IMR-90 (cell line): ENCODE results near the gene EDN2. TPM values are rescaled to one million over a fixed set of nuclear protein-coding genes. Genes with fewer than 3 reads are reported as not detected.

ENCODE experiments used
- ATAC-seq: fragments of 200-7000 bp; cut with Tn5 transposase; 2 replicates; pipeline ENCODE4 v1.9.1; 2020; ENCODE audit warnings: low read depth, mild to moderate bottlenecking, moderate library complexity
- BruUV-seq: library from RNA; stranded (reverse); fragments of 400-500 nt; replicated peaks from 2 replicates; lab custom pipeline; 2021; lab: Mats Ljungman, UMichigan
- CTCF ChIA-PET: fragments of 300-600 bp; formaldehyde crosslinking; extraction: SDS; loops from one replicate; lab custom pipeline; 2021; ENCODE audit warnings: antibody characterized with exemption; lab: Yijun Ruan, JAX
- POLR2A ChIA-PET: fragments of 300-600 bp; sonication (Branson Sonifier 250); formaldehyde crosslinking; loops from one replicate; lab custom pipeline; 2022; ENCODE audit warnings: antibody characterized with exemption; ENCODE audit not compliant: unreplicated experiment; lab: Charles Lee
- DNase-seq: peaks from one replicate; pipeline ENCODE4 v3.0.0; 2013
- H2AFZ ChIP-seq: replicated peaks from 2 replicates; pipeline ENCODE3; 2013; ENCODE audit warnings: low read length, mild to moderate bottlenecking; ENCODE audit not compliant: poor library complexity
- H2AK5ac ChIP-seq: 2 replicates; pipeline ENCODE4 v1.6.1; 2013; ENCODE audit warnings: low read depth, low read length, inconsistent platforms
- H2AK9ac ChIP-seq: replicated peaks from 2 replicates; pipeline ENCODE3; 2013; ENCODE audit warnings: mild to moderate bottlenecking, low read depth, low read length, moderate library complexity; ENCODE audit not compliant: poor library complexity
- H2BK120ac ChIP-seq: 2 replicates; pipeline ENCODE4 v1.6.1; 2013; ENCODE audit warnings: low read depth, low read length, inconsistent platforms
- H2BK15ac ChIP-seq: 3 replicates; pipeline ENCODE4 v1.6.1; 2013; ENCODE audit warnings: low read depth, low read length, inconsistent platforms
- H2BK20ac ChIP-seq: 2 replicates; pipeline ENCODE4 v1.6.1; 2013; ENCODE audit warnings: low read depth, mild to moderate bottlenecking, inconsistent platforms, low read length, moderate library complexity
- H2BK5ac ChIP-seq: 2 replicates; pipeline ENCODE4 v1.6.1; 2013; ENCODE audit warnings: mild to moderate bottlenecking, low read depth, low read length, inconsistent platforms; ENCODE audit not compliant: poor library complexity, severe bottlenecking
- H3K14ac ChIP-seq: replicated peaks from 2 replicates; pipeline ENCODE4 v1.6.1; 2013; ENCODE audit warnings: low read depth, low read length, inconsistent platforms
- H3K18ac ChIP-seq: 2 replicates; pipeline ENCODE4 v1.6.1; 2013; ENCODE audit warnings: low read depth, low read length, control low read depth
- H3K23ac ChIP-seq: 2 replicates; pipeline ENCODE4 v1.6.1; 2013; ENCODE audit warnings: low read depth, low read length, inconsistent platforms
- H3K27ac ChIP-seq: 2 replicates; pipeline ENCODE4 v1.5.1; 2013; ENCODE audit warnings: mild to moderate bottlenecking, control low read depth, low read length; ENCODE audit not compliant: insufficient read depth
- H3K27me3 ChIP-seq: 2 replicates; pipeline ENCODE4 v1.6.1; 2013; ENCODE audit warnings: low read length; ENCODE audit not compliant: control insufficient read depth, insufficient read depth
- H3K36me3 ChIP-seq: 2 replicates; pipeline ENCODE4 v1.6.1; 2013; ENCODE audit warnings: low read length, mixed read lengths; ENCODE audit not compliant: control insufficient read depth, insufficient read depth
- H3K4ac ChIP-seq: 2 replicates; pipeline ENCODE4 v1.6.1; 2013; ENCODE audit warnings: low read depth, low read length, inconsistent platforms
- H3K4me1 ChIP-seq: 2 replicates; pipeline ENCODE4 v1.6.1; 2013; ENCODE audit warnings: low read length, mixed read lengths; ENCODE audit not compliant: control insufficient read depth, insufficient read depth
- H3K4me2 ChIP-seq: 2 replicates; pipeline ENCODE4 v1.6.1; 2013; ENCODE audit warnings: low read depth, mild to moderate bottlenecking, control low read depth, low read length, moderate library complexity
- H3K4me3 ChIP-seq: 2 replicates; pipeline ENCODE4 v1.5.1; 2013; ENCODE audit warnings: low read depth, mild to moderate bottlenecking, control low read depth, low read length, moderate library complexity; ENCODE audit not compliant: insufficient read depth
- H3K56ac ChIP-seq: 2 replicates; pipeline ENCODE4 v1.6.1; 2013; ENCODE audit warnings: low read length, inconsistent platforms; ENCODE audit not compliant: insufficient read depth; ENCODE audit errors: extremely low read depth
- H3K79me1 ChIP-seq, 2 experiments: 2 replicates each; pipeline ENCODE4 v1.6.1; 2013; ENCODE audit warnings: low read length in 2 of 2, inconsistent platforms in 1 of 2, low read depth in 1 of 2
- H3K9ac ChIP-seq: 2 replicates; pipeline ENCODE4 v1.6.1; 2013; ENCODE audit warnings: low read depth, low read length, control low read depth
- H3K9me1 ChIP-seq: 2 replicates; pipeline ENCODE4 v1.6.1; 2013; ENCODE audit warnings: low read length, inconsistent platforms; ENCODE audit not compliant: insufficient read depth
- H3K9me3 ChIP-seq: 2 replicates; pipeline ENCODE4 v1.6.1; 2013; ENCODE audit warnings: low read length; ENCODE audit not compliant: control insufficient read depth, insufficient read depth
- H4K20me1 ChIP-seq: 2 replicates; pipeline ENCODE4 v1.6.1; 2013; ENCODE audit warnings: low read length, inconsistent platforms; ENCODE audit not compliant: insufficient read depth
- H4K5ac ChIP-seq: 2 replicates; pipeline ENCODE4 v1.6.1; 2013; ENCODE audit warnings: mild to moderate bottlenecking, low read depth, low read length, control low read depth
- H4K8ac ChIP-seq, 2 experiments: 2 replicates each; pipeline ENCODE4 v1.6.1; 2013; ENCODE audit warnings: low read depth in 2 of 2, low read length in 2 of 2, control low read depth in 1 of 2, inconsistent platforms in 1 of 2
- H4K91ac ChIP-seq: 2 replicates; pipeline ENCODE4 v1.6.1; 2013; ENCODE audit warnings: low read depth, low read length, inconsistent platforms; ENCODE audit not compliant: insufficient read depth
- MAFK ChIP-seq: IDR thresholded peaks from 2 replicates; pipeline ENCODE4 v1.6.1; 2012; ENCODE audit warnings: low read depth, low read length, improper control_type of control experiment
- RFX5 ChIP-seq: IDR thresholded peaks from 2 replicates; pipeline ENCODE4 v1.8.0; 2012; ENCODE audit warnings: low read depth, mild to moderate bottlenecking, low read length, moderate library complexity
- WGBS, 2 experiments: methylation state at CpG; one replicate each; pipeline versions ENCODE4 v1.1.5 to v1.1.7; 2013; ENCODE audit warnings: missing lambda C conversion rate in 2 of 2; ENCODE audit not compliant: insufficient read length in 1 of 2; ENCODE audit errors: extremely low coverage in 2 of 2; 5-methylcytosine and 5-hydroxymethylcytosine counted together
- dilution Hi-C: fragments of 300-500 bp; cut with HindIII; formaldehyde crosslinking; loops from one replicate; pipeline ENCODE4 v1.14.3; 2018; ENCODE audit warnings: low sequenced_read_pairs; ENCODE audit not compliant: unreplicated experiment
- in situ Hi-C: fragments of 300-500 bp; cut with MboI; formaldehyde crosslinking; loops from 3 replicates; pipeline ENCODE4 v1.14.3; 2019; ENCODE audit warnings: low sequenced_read_pairs, inconsistent platforms, mixed read lengths
- intact Hi-C: fragments of 100-400 bp; cut with micrococcal nuclease; formaldehyde crosslinking; loops from 2 replicates; pipeline ENCODE4 v1.10.0; 2022
- polyA plus RNA-seq, 3 experiments: library from polyadenylated mRNA; depleted of rRNA; stranded (reverse); fragments of >200 nt; gene quantifications; 2 replicates each; pipeline ENCODE4 v1.2.3, GENCODE V29; 2012; ENCODE audit warnings: low replicate concordance in 1 of 3
- total RNA-seq: library from RNA; depleted of rRNA; stranded (reverse); fragments of >200 nt; gene quantifications from 2 replicates; pipeline ENCODE4 v1.2.3, GENCODE V29; 2012
- TF ChIP-seq, protein P1 (sequence below): conservative IDR thresholded peaks from 2 replicates; pipeline ENCODE4 v1.5.1; 2012; ENCODE audit warnings: mild to moderate bottlenecking, low read depth, low read length, improper control_type of control experiment

The EDN2 gene
- total and polyA plus RNA-seq, 2 of the 4 experiments (the other 2 are of a cell fraction), result 0.27 TPM; not detected in 1

DNA sequence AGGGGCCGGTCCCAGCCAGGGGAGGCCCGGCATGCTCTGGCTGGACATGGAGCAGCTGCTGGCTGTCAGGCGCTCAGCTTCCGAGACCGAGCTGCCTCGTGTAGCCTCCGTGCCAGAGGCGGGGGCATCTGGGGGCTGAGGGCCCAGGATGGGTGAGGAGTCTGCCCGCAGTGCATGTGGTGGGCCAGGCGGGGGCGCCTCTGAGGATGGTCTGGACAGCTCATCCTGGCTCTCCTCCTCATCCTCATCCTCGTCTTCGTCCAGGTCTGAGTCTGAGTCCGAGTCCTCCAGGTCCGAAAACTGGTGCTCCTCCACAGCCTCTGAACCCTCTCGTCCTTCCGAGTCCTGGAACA is 28.9 kb upstream of the EDN2 start:
- CTCF ChIA-PET, result interaction anchor here (0.5 to 1.0 kb wide), 3 partner anchors 32 to 1212 kb away, joined by 3 to 4 read pairs (median 4); no protein-coding TSS in a partner anchor
- Histone ChIP-seq H2AFZ (no peak overlapping the region), H2BK15ac (no peak overlapping the region), H3K4me3 (no peak overlapping the region), H3K14ac (no peak overlapping the region), H3K4ac (no peak overlapping the region), H3K23ac (no peak overlapping the region), H2BK20ac (no peak overlapping the region), H2BK5ac (no peak overlapping the region), H4K20me1 (no peaks in the 10 kb centered on the region), H4K91ac (no peak overlapping the region), H3K79me1 (no peaks in the 10 kb centered on the region), H3K9ac (no peak overlapping the region), H3K27me3 (no peaks in the 10 kb centered on the region; the same call in 1 of the 2 replicates), H4K8ac (no peak overlapping the region), H3K4me1 (peaks cover 3% of the 10 kb centered on the region; the same call in 1 of the 2 replicates), H3K18ac (no peak overlapping the region), H3K9me1 (peaks cover 4% of the 10 kb centered on the region; the same call in 1 of the 2 replicates), H4K5ac (no peak overlapping the region), H3K9me3 (no peaks in the 10 kb centered on the region), H2BK120ac (no peak overlapping the region), H3K4me2 (no peak overlapping the region), H2AK9ac (no peak overlapping the region), H3K27ac (no peak overlapping the region), H2AK5ac (no peak overlapping the region), H3K36me3 (no peaks in the 10 kb centered on the region), H3K56ac (no peak overlapping the region)
- BruUV-seq, result no TSS peak
- no peak for DNase-seq
- TF ChIP-seq RFX5 (no peak), MAFK (no peak)
- TF ChIP-seq, protein P1, sequence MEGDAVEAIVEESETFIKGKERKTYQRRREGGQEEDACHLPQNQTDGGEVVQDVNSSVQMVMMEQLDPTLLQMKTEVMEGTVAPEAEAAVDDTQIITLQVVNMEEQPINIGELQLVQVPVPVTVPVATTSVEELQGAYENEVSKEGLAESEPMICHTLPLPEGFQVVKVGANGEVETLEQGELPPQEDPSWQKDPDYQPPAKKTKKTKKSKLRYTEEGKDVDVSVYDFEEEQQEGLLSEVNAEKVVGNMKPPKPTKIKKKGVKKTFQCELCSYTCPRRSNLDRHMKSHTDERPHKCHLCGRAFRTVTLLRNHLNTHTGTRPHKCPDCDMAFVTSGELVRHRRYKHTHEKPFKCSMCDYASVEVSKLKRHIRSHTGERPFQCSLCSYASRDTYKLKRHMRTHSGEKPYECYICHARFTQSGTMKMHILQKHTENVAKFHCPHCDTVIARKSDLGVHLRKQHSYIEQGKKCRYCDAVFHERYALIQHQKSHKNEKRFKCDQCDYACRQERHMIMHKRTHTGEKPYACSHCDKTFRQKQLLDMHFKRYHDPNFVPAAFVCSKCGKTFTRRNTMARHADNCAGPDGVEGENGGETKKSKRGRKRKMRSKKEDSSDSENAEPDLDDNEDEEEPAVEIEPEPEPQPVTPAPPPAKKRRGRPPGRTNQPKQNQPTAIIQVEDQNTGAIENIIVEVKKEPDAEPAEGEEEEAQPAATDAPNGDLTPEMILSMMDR, result 0 out of 2 replicates have a peak, but pooled peaks have one; percentile 18
- no peak for ATAC-seq
- in situ Hi-C loops (no loop called here), dilution Hi-C loops (no loop called here), intact Hi-C loops (no loop called here)
- POLR2A ChIA-PET, result no interaction called here
- WGBS, 2 experiments, result 63% methylated on average over 13 of the region's 17 CpGs; no CpG with 5 or more reads in 1 of the 2 experiments
